ENCODE data around the gene WDCP. TPM values are rescaled to one million over a fixed set of nuclear protein-coding genes. Genes with fewer than 3 reads are reported as not detected.

WDCP gene
- total RNA-seq, 1 donor from 2014 or later: 12.0 TPM

DNA sequence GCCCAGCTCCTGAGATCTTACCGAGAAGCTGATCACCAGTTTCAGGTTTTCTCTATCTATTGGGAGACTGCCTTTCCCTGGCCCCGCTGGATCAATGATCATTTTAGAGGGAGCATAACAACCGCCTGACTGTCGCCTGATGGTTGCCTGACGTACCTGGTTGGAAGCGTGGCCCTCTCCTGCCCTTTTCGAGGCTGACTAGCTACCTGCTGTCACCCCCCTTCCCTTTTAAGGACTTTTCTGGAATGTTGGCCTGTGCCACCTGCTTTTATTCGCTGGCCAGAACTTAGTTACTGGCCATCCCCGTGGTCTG, 37.9 kb downstream of the WDCP start:
- Histone ChIP-seq H3K4me3 (ENCODE audit: low read length in 3 of 3) (peak overlapping the region in 2 of 3 donors; percentile 32 to 48), H3K27ac (ENCODE audit: low read depth, low read length) (no peak overlapping the region), H3K36me3 (ENCODE audit: control insufficient read depth in 3 of 3, insufficient read depth in 3 of 3, low read length in 3 of 3) (no peaks in the 10 kb centered on the region), H3K27me3 (ENCODE audit: control insufficient read depth in 3 of 3, insufficient read depth in 3 of 3, low read length in 3 of 3) (peaks cover 27 to 36% (median 28%) of the 10 kb centered on the region in 3 donors), H3K4me1 (ENCODE audit: control insufficient read depth in 3 of 3, insufficient read depth in 3 of 3, low read length in 3 of 3) (peaks cover 8 to 12% (median 9%) of the 10 kb centered on the region in 3 donors), H3K9ac (ENCODE audit: low read depth in 1 of 3, low read length in 3 of 3) (peak overlapping the region in 1 of 3 donors; percentile 45), H3K9me3 (ENCODE audit: control insufficient read depth in 3 of 3, low read length in 3 of 3) (no peaks in the 10 kb centered on the region)

DNA sequence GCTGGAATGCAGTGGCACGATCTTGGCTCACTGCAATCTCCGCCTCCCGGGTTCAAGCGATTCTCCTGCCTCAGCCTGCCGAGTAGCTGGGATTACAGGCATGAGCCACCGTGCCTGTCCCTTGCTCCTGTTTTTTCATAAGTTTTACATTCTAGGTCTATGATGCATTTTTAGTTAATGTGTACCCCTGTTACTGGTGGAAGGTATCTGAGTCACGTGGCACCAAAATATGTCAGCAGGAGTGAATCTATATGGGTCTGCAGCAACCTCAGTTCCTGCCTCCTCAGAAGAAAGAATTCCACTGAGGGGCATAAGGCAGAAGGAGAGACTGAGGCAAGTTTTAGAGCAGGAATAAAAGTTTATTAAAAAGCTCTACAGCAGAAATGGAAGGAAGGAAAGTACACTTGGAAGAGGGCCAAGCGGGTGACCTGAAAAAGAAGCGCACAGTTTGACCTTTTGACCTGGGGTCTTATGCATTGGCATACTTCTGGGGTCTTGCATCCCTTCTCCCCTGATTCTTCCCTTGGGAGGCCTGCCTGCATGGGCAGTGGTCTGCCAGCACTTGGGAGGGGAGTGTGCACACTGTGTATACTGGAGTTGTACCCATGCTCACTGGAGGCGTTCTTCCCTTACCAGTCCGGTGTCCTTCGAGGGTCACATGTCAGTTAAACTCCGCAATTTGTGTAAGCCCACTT, 38.4 kb downstream of the WDCP start:
- H3K9ac ChIP-seq (ENCODE audit: low read depth in 1 of 3, low read length in 3 of 3): no peak overlapping the region
- H3K9me3 ChIP-seq (ENCODE audit: control insufficient read depth in 3 of 3, low read length in 3 of 3): no peaks in the 10 kb centered on the region
- no peak overlapping the region for H3K27ac ChIP-seq (ENCODE audit: low read depth, low read length)
- H3K27me3 ChIP-seq (ENCODE audit: control insufficient read depth in 3 of 3, insufficient read depth in 3 of 3, low read length in 3 of 3): peaks cover 27 to 36% (median 28%) of the 10 kb centered on the region in 3 donors
- no peaks in the 10 kb centered on the region for H3K36me3 ChIP-seq (ENCODE audit: control insufficient read depth in 3 of 3, insufficient read depth in 3 of 3, low read length in 3 of 3)
- peaks cover 8 to 12% (median 9%) of the 10 kb centered on the region in 3 donors for H3K4me1 ChIP-seq (ENCODE audit: control insufficient read depth in 3 of 3, insufficient read depth in 3 of 3, low read length in 3 of 3)
- no peak overlapping the region for H3K4me3 ChIP-seq (ENCODE audit: low read length in 3 of 3)

DNA sequence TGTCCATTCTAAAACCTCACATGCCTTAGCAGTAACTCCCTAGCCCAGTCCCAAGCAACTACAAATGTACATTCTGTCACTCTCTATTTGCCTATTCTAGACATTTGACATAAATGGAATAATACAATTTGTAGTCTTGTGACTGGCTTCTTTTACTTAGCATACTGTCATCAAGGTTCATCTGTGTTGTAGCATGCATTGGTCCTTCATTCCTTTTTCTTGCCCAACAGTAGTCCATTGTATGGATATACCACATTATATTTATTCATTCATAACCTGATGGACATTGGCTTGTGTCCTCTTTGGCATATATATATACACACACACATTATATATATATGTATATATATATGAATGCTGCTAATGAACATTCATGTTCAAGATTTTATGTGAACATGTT, 39.5 kb downstream of the WDCP start:
- Histone ChIP-seq H3K4me3 (ENCODE audit: low read length in 3 of 3) (no peak overlapping the region), H3K36me3 (ENCODE audit: control insufficient read depth in 3 of 3, insufficient read depth in 3 of 3, low read length in 3 of 3) (peaks cover 0 to 2% (median 0%) of the 10 kb centered on the region in 3 donors), H3K9ac (ENCODE audit: low read depth in 1 of 3, low read length in 3 of 3) (no peak overlapping the region), H3K9me3 (ENCODE audit: control insufficient read depth in 3 of 3, low read length in 3 of 3) (no peaks in the 10 kb centered on the region), H3K4me1 (ENCODE audit: control insufficient read depth in 3 of 3, insufficient read depth in 3 of 3, low read length in 3 of 3) (peaks cover 8 to 12% (median 9%) of the 10 kb centered on the region in 3 donors), H3K27me3 (ENCODE audit: control insufficient read depth in 3 of 3, insufficient read depth in 3 of 3, low read length in 3 of 3) (peaks cover 27 to 30% (median 28%) of the 10 kb centered on the region in 3 donors), H3K27ac (ENCODE audit: low read depth, low read length) (no peak overlapping the region)

DNA sequence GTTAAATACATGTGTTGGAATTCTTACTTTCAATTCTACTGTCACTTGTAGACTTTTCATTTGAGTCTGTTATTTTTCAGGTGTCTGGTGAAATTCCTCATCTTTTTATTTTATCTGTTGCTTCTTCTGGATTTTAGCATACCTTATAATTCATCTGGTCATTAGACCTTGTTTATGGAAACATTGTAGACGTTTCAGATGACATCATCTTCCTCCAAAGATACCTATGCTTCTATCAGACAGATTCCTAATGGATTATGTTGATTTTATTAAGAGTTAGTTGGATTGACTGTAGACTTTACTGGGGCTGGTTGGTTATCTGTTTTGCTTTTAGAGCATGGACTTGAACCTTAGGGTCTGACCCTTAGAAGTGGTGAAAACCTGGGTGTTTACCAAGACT, 52.6 kb downstream of the WDCP start:
- Histone ChIP-seq H3K9ac (ENCODE audit: low read depth in 1 of 3, low read length in 3 of 3) (no peak overlapping the region), H3K9me3 (ENCODE audit: control insufficient read depth in 3 of 3, low read length in 3 of 3) (no peaks in the 10 kb centered on the region), H3K27me3 (ENCODE audit: control insufficient read depth in 3 of 3, insufficient read depth in 3 of 3, low read length in 3 of 3) (no peaks in the 10 kb centered on the region), H3K4me3 (ENCODE audit: low read length in 3 of 3) (no peak overlapping the region), H3K27ac (ENCODE audit: low read depth, low read length) (no peak overlapping the region), H3K4me1 (ENCODE audit: control insufficient read depth in 3 of 3, insufficient read depth in 3 of 3, low read length in 3 of 3) (no peaks in the 10 kb centered on the region), H3K36me3 (ENCODE audit: control insufficient read depth in 3 of 3, insufficient read depth in 3 of 3, low read length in 3 of 3) (peaks cover 0 to 10% (median 2%) of the 10 kb centered on the region in 3 donors)

DNA sequence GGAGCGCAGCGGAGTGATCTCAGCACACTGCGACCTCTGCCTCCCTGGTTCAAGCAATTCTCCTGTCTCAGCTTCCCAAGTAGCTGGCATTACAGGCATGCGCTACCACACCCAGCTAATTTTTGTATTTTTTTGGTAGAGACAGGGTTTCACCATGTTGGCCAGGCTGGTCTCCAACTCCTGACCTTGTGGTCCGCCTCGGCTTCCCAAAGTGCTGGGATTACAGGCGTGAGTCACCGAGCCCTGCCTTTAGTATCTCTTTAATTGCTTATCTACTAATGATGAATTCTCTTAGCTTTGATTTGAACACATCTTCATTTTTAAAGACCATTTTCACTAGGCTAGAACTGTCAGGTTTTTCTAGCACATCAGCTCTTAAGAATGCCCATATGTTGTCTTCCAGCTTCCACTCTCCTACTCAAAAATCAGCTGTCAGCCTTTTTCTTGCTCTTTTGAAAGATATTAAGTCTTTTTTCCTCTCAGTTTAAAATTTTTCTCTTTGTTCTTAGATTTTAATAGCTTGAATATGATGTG, 53.4 kb downstream of the WDCP start:
- H3K36me3 ChIP-seq (ENCODE audit: control insufficient read depth in 3 of 3, insufficient read depth in 3 of 3, low read length in 3 of 3): peaks cover 0 to 5% (median 0%) of the 10 kb centered on the region in 3 donors
- no peaks in the 10 kb centered on the region for H3K9me3 ChIP-seq (ENCODE audit: control insufficient read depth in 3 of 3, low read length in 3 of 3)
- no peak overlapping the region for H3K9ac ChIP-seq (ENCODE audit: low read depth in 1 of 3, low read length in 3 of 3)
- H3K4me1 ChIP-seq (ENCODE audit: control insufficient read depth in 3 of 3, insufficient read depth in 3 of 3, low read length in 3 of 3): no peaks in the 10 kb centered on the region
- no peak overlapping the region for H3K4me3 ChIP-seq (ENCODE audit: low read length in 3 of 3)
- H3K27ac ChIP-seq (ENCODE audit: low read depth, low read length): no peak overlapping the region
- no peaks in the 10 kb centered on the region for H3K27me3 ChIP-seq (ENCODE audit: control insufficient read depth in 3 of 3, insufficient read depth in 3 of 3, low read length in 3 of 3)

DNA sequence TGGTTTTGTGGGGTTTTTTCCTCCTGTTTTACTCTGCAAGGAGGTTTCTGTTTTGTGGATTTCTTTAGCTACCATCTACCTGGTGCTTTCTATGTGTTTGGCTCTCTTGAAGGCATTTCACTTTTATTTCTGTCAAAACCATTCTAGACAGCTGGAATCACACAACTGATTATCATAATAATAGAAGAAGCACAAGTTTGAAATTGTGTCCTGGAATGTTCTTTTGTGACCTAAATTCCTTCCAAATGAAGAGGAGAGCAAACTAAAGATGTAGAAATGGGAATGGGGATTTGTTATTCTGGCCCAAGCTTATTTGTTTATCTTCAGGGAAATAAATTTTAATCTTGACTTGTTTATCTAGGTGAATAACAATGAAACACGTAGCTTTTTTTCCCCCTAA, 54.3 kb downstream of the WDCP start:
- Histone ChIP-seq H3K36me3 (ENCODE audit: control insufficient read depth in 3 of 3, insufficient read depth in 3 of 3, low read length in 3 of 3) (peaks cover 0 to 4% (median 0%) of the 10 kb centered on the region in 3 donors), H3K4me3 (ENCODE audit: low read length in 3 of 3) (no peak overlapping the region), H3K27ac (ENCODE audit: low read depth, low read length) (no peak overlapping the region), H3K27me3 (ENCODE audit: control insufficient read depth in 3 of 3, insufficient read depth in 3 of 3, low read length in 3 of 3) (no peaks in the 10 kb centered on the region), H3K9ac (ENCODE audit: low read depth in 1 of 3, low read length in 3 of 3) (no peak overlapping the region), H3K9me3 (ENCODE audit: control insufficient read depth in 3 of 3, low read length in 3 of 3) (no peaks in the 10 kb centered on the region), H3K4me1 (ENCODE audit: control insufficient read depth in 3 of 3, insufficient read depth in 3 of 3, low read length in 3 of 3) (no peaks in the 10 kb centered on the region)

DNA sequence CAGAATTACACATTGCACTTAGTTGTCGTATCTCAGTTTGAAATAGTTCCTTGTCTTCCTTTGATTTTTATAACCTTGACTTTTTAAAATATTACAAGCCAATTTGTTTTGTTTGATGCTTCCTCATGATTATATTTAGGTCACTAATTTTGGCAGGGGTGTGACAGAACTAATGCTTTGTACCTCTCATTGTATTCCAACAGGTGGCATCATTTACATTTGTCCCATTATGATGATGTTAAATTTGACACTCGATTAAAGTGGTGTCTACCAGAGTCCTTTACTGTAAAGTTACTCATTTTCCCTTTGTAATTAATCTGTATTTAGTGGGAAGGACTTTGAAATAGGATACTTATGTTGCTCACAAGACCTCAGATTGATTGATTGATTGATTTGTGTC, 58.8 kb downstream of the WDCP start:
- peaks cover 0 to 16% (median 2%) of the 10 kb centered on the region in 3 donors for H3K36me3 ChIP-seq (ENCODE audit: control insufficient read depth in 3 of 3, insufficient read depth in 3 of 3, low read length in 3 of 3)
- no peaks in the 10 kb centered on the region for H3K9me3 ChIP-seq (ENCODE audit: control insufficient read depth in 3 of 3, low read length in 3 of 3)
- no peaks in the 10 kb centered on the region for H3K4me1 ChIP-seq (ENCODE audit: control insufficient read depth in 3 of 3, insufficient read depth in 3 of 3, low read length in 3 of 3)

More for the DNA sequence above, 58.8 kb downstream of the WDCP start:
- H3K27ac ChIP-seq (ENCODE audit: low read depth, low read length): no peak overlapping the region
- no peak overlapping the region for H3K9ac ChIP-seq (ENCODE audit: low read depth in 1 of 3, low read length in 3 of 3)
- H3K27me3 ChIP-seq (ENCODE audit: control insufficient read depth in 3 of 3, insufficient read depth in 3 of 3, low read length in 3 of 3): no peaks in the 10 kb centered on the region
- no peak overlapping the region for H3K4me3 ChIP-seq (ENCODE audit: low read length in 3 of 3)

Small RNAs within 50 kb of the gene (small RNA-seq; reads per million reads assigned to genes)
- gene RN7SL610P (not detected), gene RNU6-370P (not detected)

Other genes with a start within 250 kb of the WDCP start
- gene ATAD2B, start 120.3 kb downstream of the WDCP start, total RNA-seq: 30.3 TPM
- gene UBXN2A, start 106.9 kb downstream of the WDCP start, total RNA-seq: 16.7 TPM
- gene MFSD2B, start 37.3 kb downstream of the WDCP start, total RNA-seq: 0.52 TPM
- 1.6 TPM for gene FKBP1B, start 2.4 kb upstream of the WDCP start, total RNA-seq
- 88.2 TPM for gene SF3B6, start 28.9 kb upstream of the WDCP start, total RNA-seq
- gene TP53I3, start 37.4 kb upstream of the WDCP start, total RNA-seq: 25.1 TPM
- gene PFN4, start 75.9 kb upstream of the WDCP start, total RNA-seq: not detected
- 47.0 TPM for gene FAM228B, start 76.1 kb upstream of the WDCP start, total RNA-seq
- 0.52 TPM for gene FAM228A, start 127.7 kb upstream of the WDCP start, total RNA-seq

All from skeletal muscle tissue (tissue), 5 donors.